ENCODE measurements around the gene GRIN2A.

Gene GRIN2A

GRCh38 chr16:10169904-10170410 is 12.3 kb downstream of the GRIN2A start:
- no peaks in the 10 kb centered on the region for H3K79me2 ChIP-seq (ENCODE audit: insufficient read depth, low read depth)
- no peaks in the 10 kb centered on the region for H3K27me3 ChIP-seq (ENCODE audit: insufficient read depth, low read depth)
- H3K4me3 ChIP-seq (IDR thresholded peaks at IDR 0.05; ENCODE audit: insufficient read depth, low read depth, low read length) = no peak overlapping the region
- no peaks in the 10 kb centered on the region for H4K20me1 ChIP-seq (ENCODE audit: insufficient read depth)
- H3K4me1 ChIP-seq (ENCODE audit: low read depth, poor library complexity, severe bottlenecking) = no peaks in the 10 kb centered on the region
- no peaks in the 10 kb centered on the region for H3K36me3 ChIP-seq (ENCODE audit: insufficient read depth)
- no peak overlapping the region for H2AFZ ChIP-seq (ENCODE audit: low read depth)
- no peak overlapping the region for H3K27ac ChIP-seq
- TF ChIP-seq CTCF (conservative IDR thresholded peaks at IDR 0.05; ENCODE audit: low read depth, low read length) = no peak
- H3K4me2 ChIP-seq = no peak overlapping the region
- H3K9ac ChIP-seq = no peak overlapping the region

DNA sequence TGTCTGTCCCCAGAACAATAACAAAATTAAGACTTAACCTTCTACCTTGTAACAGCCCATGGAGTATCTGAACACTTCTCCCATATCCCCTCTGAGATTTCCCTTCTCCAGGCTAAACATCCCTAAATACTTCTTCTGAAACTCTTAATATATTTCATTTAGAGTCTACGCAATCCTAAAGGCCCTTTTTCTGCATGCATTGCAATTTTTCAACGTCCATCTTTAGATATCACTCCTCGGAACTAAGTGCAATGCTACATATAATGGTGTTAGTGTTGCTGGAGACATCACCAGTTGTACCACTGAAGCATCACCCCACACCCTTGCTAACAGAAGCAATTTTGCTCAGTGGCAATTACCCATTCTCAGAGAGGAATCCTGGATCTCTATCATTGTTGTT is 13.2 kb downstream of the GRIN2A start:
- H4K20me1 ChIP-seq (ENCODE audit: insufficient read depth) = no peaks in the 10 kb centered on the region
- no peak overlapping the region for H3K27ac ChIP-seq
- no peaks in the 10 kb centered on the region for H3K4me1 ChIP-seq (ENCODE audit: low read depth, poor library complexity, severe bottlenecking)
- H3K4me3 ChIP-seq (IDR thresholded peaks at IDR 0.05; ENCODE audit: insufficient read depth, low read depth, low read length) = no peak overlapping the region
- no peaks in the 10 kb centered on the region for H3K36me3 ChIP-seq (ENCODE audit: insufficient read depth)
- no peaks in the 10 kb centered on the region for H3K79me2 ChIP-seq (ENCODE audit: insufficient read depth, low read depth)
- no peak overlapping the region for H3K9ac ChIP-seq
- TF ChIP-seq CTCF (conservative IDR thresholded peaks at IDR 0.05; ENCODE audit: low read depth, low read length) = no peak
- no peak overlapping the region for H3K4me2 ChIP-seq
- no peak overlapping the region for H2AFZ ChIP-seq (ENCODE audit: low read depth)
- no peaks in the 10 kb centered on the region for H3K27me3 ChIP-seq (ENCODE audit: insufficient read depth, low read depth)

DNA sequence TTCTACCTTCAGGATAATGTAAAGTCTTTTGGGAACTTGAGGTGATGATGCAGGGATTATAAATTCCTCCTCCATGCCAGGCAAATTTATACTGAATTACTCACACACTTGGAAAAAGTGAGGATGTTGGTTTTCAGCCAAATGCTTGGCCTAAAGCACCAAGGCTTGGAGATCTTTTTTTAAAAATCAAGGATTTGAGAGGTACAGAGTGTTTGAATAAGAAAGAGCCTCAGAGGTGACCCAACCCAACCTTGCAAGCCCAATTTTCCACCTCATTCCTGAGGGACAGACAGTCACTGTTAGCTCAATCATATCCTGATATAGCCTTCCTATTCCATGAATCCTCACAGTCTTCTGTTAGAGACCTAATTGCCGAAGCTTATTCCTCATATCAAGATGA is 14.0 kb downstream of the GRIN2A start:
- Histone ChIP-seq H3K9ac (no peak overlapping the region), H3K36me3 (ENCODE audit: insufficient read depth) (no peaks in the 10 kb centered on the region), H3K4me2 (no peak overlapping the region), H3K4me3 (IDR thresholded peaks at IDR 0.05; ENCODE audit: insufficient read depth, low read depth, low read length) (no peak overlapping the region), H4K20me1 (ENCODE audit: insufficient read depth) (no peaks in the 10 kb centered on the region), H2AFZ (ENCODE audit: low read depth) (no peak overlapping the region), H3K79me2 (ENCODE audit: insufficient read depth, low read depth) (no peaks in the 10 kb centered on the region), H3K27me3 (ENCODE audit: insufficient read depth, low read depth) (no peaks in the 10 kb centered on the region), H3K27ac (no peak overlapping the region), H3K4me1 (ENCODE audit: low read depth, poor library complexity, severe bottlenecking) (no peaks in the 10 kb centered on the region)
- TF ChIP-seq CTCF (conservative IDR thresholded peaks at IDR 0.05; ENCODE audit: low read depth, low read length) = no peak

GRCh38 chr16:10165643-10166042 is 16.6 kb downstream of the GRIN2A start:
- no peak overlapping the region for H3K4me2 ChIP-seq
- H3K79me2 ChIP-seq (ENCODE audit: insufficient read depth, low read depth) = no peaks in the 10 kb centered on the region
- H4K20me1 ChIP-seq (ENCODE audit: insufficient read depth) = no peaks in the 10 kb centered on the region
- no peak overlapping the region for H3K9ac ChIP-seq
- no peak for TF ChIP-seq CTCF (conservative IDR thresholded peaks at IDR 0.05; ENCODE audit: low read depth, low read length)
- no peaks in the 10 kb centered on the region for H3K4me1 ChIP-seq (ENCODE audit: low read depth, poor library complexity, severe bottlenecking)
- no peaks in the 10 kb centered on the region for H3K36me3 ChIP-seq (ENCODE audit: insufficient read depth)
- H2AFZ ChIP-seq (ENCODE audit: low read depth) = no peak overlapping the region
- H3K27me3 ChIP-seq (ENCODE audit: insufficient read depth, low read depth) = no peaks in the 10 kb centered on the region
- no peak overlapping the region for H3K4me3 ChIP-seq (IDR thresholded peaks at IDR 0.05; ENCODE audit: insufficient read depth, low read depth, low read length)
- no peak overlapping the region for H3K27ac ChIP-seq

Data from KMS-11 (cell line).